SH-SY5Y (cell line): ENCODE measurements around the gene CCR5AS.

Source experiments
- GATA2 ChIP-seq: IDR thresholded peaks from 2 replicates; pipeline ENCODE4 v1.6.1; 2011; ENCODE audit warnings: mild to moderate bottlenecking, low read depth, low read length
- GATA3 ChIP-seq: IDR thresholded peaks from 2 replicates; pipeline ENCODE4 v1.6.1; 2011; ENCODE audit warnings: low read depth, mild to moderate bottlenecking, low read length, moderate library complexity

DNA sequence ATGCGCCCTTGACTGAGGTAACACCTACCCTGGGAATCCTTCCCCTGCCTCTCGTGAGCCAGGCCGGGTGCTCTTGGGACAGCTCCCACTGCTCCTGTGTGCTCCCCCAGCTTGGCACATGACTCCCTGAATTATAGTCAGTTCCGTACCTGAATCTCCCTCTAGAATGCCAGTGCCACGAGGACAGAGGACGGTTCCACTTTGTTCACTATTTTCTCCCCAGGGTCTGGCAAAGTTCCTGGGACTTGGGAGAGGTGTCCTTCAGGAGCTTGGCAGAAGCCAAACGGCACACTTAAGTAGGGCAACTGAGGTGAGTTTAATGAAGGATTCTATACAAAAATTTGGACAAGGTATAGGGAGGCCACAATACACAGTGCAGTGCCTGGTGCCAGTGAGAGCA is 9.8 kb downstream of the CCR5AS start:
- TF ChIP-seq GATA3: no peak
- TF ChIP-seq GATA2: no peak
